ENCODE data around the gene GBX1.

DNA sequence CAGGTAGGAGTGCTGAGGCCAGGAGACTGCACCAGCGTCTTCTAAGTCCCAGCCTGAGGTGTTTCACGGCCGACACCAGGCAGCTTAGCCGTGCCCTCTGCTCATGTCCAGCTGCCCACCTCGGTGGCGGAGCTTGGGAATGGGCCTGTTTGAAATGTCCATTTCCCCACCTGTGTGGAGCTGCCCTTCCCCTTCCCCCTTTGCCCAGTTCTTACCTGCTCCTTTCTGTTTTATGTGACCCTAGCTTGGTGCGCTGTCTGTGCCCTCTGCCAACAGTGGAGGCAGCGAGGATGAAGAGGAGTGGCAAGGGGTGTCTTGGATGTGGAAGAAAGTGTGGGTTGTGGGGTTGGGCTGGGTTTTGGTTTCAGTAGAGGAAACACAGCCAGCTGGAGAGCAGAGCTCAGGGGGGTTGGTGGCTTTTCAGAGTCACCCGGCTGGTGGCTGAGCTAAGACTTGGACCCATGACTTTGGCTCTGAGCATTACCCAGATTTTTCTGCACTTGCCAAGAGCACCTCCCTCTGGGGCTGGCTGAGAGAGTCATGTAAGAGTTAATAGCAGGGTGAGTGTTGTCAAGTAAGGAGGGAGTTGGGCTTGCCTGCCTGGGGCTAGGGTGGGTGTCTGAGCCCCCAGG, 37.4 kb downstream of the GBX1 start:
- TF ChIP-seq POLR2A (IDR thresholded peaks at IDR 0.05; ENCODE audit: low read length): no peak
- TF ChIP-seq CEBPB (IDR thresholded peaks at IDR 0.05): no peak
- TF ChIP-seq, protein P1, sequence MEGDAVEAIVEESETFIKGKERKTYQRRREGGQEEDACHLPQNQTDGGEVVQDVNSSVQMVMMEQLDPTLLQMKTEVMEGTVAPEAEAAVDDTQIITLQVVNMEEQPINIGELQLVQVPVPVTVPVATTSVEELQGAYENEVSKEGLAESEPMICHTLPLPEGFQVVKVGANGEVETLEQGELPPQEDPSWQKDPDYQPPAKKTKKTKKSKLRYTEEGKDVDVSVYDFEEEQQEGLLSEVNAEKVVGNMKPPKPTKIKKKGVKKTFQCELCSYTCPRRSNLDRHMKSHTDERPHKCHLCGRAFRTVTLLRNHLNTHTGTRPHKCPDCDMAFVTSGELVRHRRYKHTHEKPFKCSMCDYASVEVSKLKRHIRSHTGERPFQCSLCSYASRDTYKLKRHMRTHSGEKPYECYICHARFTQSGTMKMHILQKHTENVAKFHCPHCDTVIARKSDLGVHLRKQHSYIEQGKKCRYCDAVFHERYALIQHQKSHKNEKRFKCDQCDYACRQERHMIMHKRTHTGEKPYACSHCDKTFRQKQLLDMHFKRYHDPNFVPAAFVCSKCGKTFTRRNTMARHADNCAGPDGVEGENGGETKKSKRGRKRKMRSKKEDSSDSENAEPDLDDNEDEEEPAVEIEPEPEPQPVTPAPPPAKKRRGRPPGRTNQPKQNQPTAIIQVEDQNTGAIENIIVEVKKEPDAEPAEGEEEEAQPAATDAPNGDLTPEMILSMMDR (IDR thresholded peaks at IDR 0.05): no peak
